Liver (tissue), 3 donors: ENCODE results near the gene PATJ.

Experiments
- FOXA2 ChIP-seq: IDR thresholded peaks from 2 replicates; pipeline ENCODE4 v1.6.1; 2016; ENCODE audit warnings: antibody characterized with exemption
- HNF4G ChIP-seq: IDR thresholded peaks from 2 replicates; pipeline ENCODE4 v1.6.1; 2016; ENCODE audit warnings: antibody characterized with exemption
- RAD21 ChIP-seq, 2 donors: IDR thresholded peaks; 2 replicates each; pipeline ENCODE4 v1.6.1; 2016; ENCODE audit warnings: antibody characterized with exemption in 2 of 2, mild to moderate bottlenecking in 2 of 2
- SP1 ChIP-seq: IDR thresholded peaks from 2 replicates; pipeline ENCODE4 v1.6.1; 2018; ENCODE audit warnings: antibody characterized with exemption, mild to moderate bottlenecking
- TAF1 ChIP-seq: conservative IDR thresholded peaks from 2 replicates; pipeline ENCODE4 v1.6.1; 2016; ENCODE audit warnings: antibody characterized with exemption, mild to moderate bottlenecking
- YY1 ChIP-seq: IDR thresholded peaks from 2 replicates; pipeline ENCODE4 v1.6.1; 2016; ENCODE audit warnings: antibody characterized with exemption, mild to moderate bottlenecking
- TF ChIP-seq, protein P1 (sequence below): IDR thresholded peaks from 2 replicates; pipeline ENCODE4 v1.6.1; 2016; ENCODE audit warnings: antibody characterized with exemption
- TF ChIP-seq, protein P2 (sequence below): fragments of 150-350 bp; IDR thresholded peaks from 2 replicates; pipeline ENCODE4 v1.5.1; 2017; ENCODE audit warnings: improper control_type of control experiment, low read depth, low read length; ENCODE audit not compliant: missing input control
- TF ChIP-seq, protein P3 (sequence below): IDR thresholded peaks from 2 replicates; pipeline ENCODE4 v1.6.1; 2016; ENCODE audit warnings: antibody characterized with exemption
- TF ChIP-seq, protein P4 (sequence below): IDR thresholded peaks from 2 replicates; pipeline ENCODE4 v1.6.1; 2016; ENCODE audit warnings: antibody characterized with exemption, mild to moderate bottlenecking
- donor health status: healthy.
- donor health status: healthy.

DNA sequence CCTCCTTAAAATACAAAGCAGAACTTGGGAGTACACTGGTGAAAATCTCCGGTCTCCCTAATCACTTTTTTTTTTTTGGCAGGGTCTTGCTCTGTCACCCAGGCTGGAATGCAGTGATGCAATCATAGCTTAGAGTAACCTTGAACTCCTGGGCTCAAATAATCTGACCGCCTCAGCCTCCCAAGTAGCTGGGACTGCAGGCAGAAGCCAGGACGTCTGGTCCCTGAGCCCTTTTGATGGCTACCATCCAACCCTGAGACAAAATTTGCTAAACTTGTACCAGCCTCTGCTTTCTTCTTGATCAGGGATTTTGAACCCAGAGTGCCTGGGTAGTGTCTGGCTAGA lies 456.5 kb downstream of the PATJ start:
- TF ChIP-seq, protein P1, sequence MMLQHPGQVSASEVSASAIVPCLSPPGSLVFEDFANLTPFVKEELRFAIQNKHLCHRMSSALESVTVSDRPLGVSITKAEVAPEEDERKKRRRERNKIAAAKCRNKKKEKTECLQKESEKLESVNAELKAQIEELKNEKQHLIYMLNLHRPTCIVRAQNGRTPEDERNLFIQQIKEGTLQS: peak; percentile 62
- TF ChIP-seq, protein P2, sequence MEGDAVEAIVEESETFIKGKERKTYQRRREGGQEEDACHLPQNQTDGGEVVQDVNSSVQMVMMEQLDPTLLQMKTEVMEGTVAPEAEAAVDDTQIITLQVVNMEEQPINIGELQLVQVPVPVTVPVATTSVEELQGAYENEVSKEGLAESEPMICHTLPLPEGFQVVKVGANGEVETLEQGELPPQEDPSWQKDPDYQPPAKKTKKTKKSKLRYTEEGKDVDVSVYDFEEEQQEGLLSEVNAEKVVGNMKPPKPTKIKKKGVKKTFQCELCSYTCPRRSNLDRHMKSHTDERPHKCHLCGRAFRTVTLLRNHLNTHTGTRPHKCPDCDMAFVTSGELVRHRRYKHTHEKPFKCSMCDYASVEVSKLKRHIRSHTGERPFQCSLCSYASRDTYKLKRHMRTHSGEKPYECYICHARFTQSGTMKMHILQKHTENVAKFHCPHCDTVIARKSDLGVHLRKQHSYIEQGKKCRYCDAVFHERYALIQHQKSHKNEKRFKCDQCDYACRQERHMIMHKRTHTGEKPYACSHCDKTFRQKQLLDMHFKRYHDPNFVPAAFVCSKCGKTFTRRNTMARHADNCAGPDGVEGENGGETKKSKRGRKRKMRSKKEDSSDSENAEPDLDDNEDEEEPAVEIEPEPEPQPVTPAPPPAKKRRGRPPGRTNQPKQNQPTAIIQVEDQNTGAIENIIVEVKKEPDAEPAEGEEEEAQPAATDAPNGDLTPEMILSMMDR: no peak
- TF ChIP-seq HNF4G (peak; percentile 18), RAD21 (IDR thresholded peaks at IDR 0.05) (no peak), FOXA2 (no peak), YY1 (peak; percentile 19), SP1 (peak; percentile 36), TAF1 (no peak)
- TF ChIP-seq, protein P3, sequence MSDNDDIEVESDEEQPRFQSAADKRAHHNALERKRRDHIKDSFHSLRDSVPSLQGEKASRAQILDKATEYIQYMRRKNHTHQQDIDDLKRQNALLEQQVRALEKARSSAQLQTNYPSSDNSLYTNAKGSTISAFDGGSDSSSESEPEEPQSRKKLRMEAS: no peak
- TF ChIP-seq, protein P4, sequence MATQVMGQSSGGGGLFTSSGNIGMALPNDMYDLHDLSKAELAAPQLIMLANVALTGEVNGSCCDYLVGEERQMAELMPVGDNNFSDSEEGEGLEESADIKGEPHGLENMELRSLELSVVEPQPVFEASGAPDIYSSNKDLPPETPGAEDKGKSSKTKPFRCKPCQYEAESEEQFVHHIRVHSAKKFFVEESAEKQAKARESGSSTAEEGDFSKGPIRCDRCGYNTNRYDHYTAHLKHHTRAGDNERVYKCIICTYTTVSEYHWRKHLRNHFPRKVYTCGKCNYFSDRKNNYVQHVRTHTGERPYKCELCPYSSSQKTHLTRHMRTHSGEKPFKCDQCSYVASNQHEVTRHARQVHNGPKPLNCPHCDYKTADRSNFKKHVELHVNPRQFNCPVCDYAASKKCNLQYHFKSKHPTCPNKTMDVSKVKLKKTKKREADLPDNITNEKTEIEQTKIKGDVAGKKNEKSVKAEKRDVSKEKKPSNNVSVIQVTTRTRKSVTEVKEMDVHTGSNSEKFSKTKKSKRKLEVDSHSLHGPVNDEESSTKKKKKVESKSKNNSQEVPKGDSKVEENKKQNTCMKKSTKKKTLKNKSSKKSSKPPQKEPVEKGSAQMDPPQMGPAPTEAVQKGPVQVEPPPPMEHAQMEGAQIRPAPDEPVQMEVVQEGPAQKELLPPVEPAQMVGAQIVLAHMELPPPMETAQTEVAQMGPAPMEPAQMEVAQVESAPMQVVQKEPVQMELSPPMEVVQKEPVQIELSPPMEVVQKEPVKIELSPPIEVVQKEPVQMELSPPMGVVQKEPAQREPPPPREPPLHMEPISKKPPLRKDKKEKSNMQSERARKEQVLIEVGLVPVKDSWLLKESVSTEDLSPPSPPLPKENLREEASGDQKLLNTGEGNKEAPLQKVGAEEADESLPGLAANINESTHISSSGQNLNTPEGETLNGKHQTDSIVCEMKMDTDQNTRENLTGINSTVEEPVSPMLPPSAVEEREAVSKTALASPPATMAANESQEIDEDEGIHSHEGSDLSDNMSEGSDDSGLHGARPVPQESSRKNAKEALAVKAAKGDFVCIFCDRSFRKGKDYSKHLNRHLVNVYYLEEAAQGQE: no peak
